Suprapubic skin (tissue), 4 donors: Measurements from ENCODE around the gene GATA3. TPM values are rescaled to one million over a fixed set of nuclear protein-coding genes. Genes with fewer than 3 reads are reported as not detected.

Source experiments
- DNase-seq, 2 donors: peaks; one replicate each; pipeline ENCODE4 v3.0.0-alpha.2; 2019; ENCODE audit warnings: low spot score in 2 of 2
- H3K27ac ChIP-seq: fragments of 200-600 bp; sonication (generic); one replicate; pipeline ENCODE4 v1.5.1; 2019
- H3K27me3 ChIP-seq: fragments of 200-600 bp; sonication (generic); one replicate; pipeline ENCODE4 v1.5.1; 2019
- H3K36me3 ChIP-seq: fragments of 200-600 bp; sonication (generic); one replicate; pipeline ENCODE4 v1.5.1; 2019
- H3K4me1 ChIP-seq: fragments of 200-600 bp; sonication (generic); one replicate; pipeline ENCODE4 v1.5.1; 2019
- H3K4me3 ChIP-seq: fragments of 200-600 bp; sonication (generic); one replicate; pipeline ENCODE4 v1.5.1; 2019; ENCODE audit warnings: mild to moderate bottlenecking
- H3K9me3 ChIP-seq: fragments of 200-600 bp; sonication (generic); one replicate; pipeline ENCODE4 v1.5.1; 2019
- EP300 ChIP-seq: sonication (generic); formaldehyde crosslinking; IDR thresholded peaks from one replicate; pipeline ENCODE4 v1.6.1; 2017; ENCODE audit warnings: antibody characterized with exemption
- POLR2A ChIP-seq, 2 donors: fragments of 450-650 bp; IDR thresholded peaks; one replicate each; pipeline ENCODE4 v1.6.1; 2017; ENCODE audit warnings: antibody characterized with exemption in 2 of 2, mild to moderate bottlenecking in 2 of 2, moderate library complexity in 2 of 2
- POLR2AphosphoS5 ChIP-seq, 3 donors: sonication (generic); formaldehyde crosslinking; IDR thresholded peaks; one replicate each; pipeline ENCODE4 v1.6.1; 2017; ENCODE audit warnings: antibody characterized with exemption in 3 of 3
- WGBS: methylation state at CpG from one replicate; pipeline ENCODE4 v1.1.5; 2018; 5-methylcytosine and 5-hydroxymethylcytosine counted together
- total RNA-seq, 4 donors: library from RNA; depleted of rRNA; stranded (reverse); fragments of >200 nt; gene quantifications; one replicate each; pipeline ENCODE4 v1.1.0, GENCODE V29; 2016
- TF ChIP-seq, protein P1 (sequence below), 2 donors: fragments of 200-600 bp in 1 of 2; fragments of 450-650 bp in 1 of 2; sonication (generic) in 1 of 2; IDR thresholded peaks; one replicate each; pipeline ENCODE4 v1.5.1; 2016 to 2019; ENCODE audit warnings: antibody characterized with exemption in 2 of 2, mild to moderate bottlenecking in 1 of 2, moderate library complexity in 1 of 2

GATA3 gene
- 100 to 1,000 TPM in 3 of 4 donors, 10 to 100 TPM in 1; 91.0 to 241 (median 164) TPM for total RNA-seq

DNA sequence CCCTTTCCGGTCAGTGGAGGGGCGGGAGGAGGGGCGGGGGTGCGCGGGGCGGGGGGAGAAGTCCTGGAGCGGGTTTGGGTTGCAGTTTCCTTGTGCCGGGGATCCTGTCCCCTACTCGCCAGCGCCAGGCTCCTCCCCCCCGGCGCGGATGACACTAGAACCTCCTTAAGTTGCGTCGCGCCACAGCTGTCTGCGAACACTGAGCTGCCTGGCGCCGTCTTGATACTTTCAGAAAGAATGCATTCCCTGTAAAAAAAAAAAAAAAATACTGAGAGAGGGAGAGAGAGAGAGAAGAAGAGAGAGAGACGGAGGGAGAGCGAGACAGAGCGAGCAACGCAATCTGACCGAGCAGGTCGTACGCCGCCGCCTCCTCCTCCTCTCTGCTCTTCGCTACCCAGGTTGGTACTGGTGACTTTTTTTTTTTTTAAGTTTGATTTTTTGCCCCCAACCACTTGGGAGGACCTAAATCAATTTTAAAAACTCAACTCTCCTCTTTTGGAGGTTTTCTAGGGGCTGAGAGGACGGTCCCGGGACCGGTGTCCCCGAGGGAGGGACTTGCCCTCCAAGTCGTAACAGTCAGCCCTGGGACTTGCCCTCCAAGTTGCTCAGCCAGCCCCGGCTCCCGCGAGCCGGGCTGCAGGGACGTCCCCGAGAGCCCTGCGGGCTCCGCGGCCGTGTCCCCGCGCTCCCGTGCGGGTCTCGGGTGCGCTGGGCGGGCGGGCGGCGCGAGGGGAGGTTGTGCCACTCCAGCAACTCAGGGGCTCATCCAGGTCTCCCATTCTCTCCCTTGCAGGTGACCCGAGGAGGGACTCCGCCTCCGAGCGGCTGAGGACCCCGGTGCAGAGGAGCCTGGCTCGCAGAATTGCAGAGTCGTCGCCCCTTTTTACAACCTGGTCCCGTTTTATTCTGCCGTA lies at the start of gene GATA3:
GATA3 (plus strand) TSS at position 195 of the 914 bp plus-strand sequence. CDS start 968 bp downstream, outside the sequence.
- peak in 1 of 2 donors; percentile 7 for TF ChIP-seq POLR2A (IDR thresholded peaks at IDR 0.05)
- TF ChIP-seq POLR2AphosphoS5 (IDR thresholded peaks at IDR 0.05), result peak in 1 of 3 donors; percentile 11
- no peak for TF ChIP-seq EP300
- TF ChIP-seq, protein P1, sequence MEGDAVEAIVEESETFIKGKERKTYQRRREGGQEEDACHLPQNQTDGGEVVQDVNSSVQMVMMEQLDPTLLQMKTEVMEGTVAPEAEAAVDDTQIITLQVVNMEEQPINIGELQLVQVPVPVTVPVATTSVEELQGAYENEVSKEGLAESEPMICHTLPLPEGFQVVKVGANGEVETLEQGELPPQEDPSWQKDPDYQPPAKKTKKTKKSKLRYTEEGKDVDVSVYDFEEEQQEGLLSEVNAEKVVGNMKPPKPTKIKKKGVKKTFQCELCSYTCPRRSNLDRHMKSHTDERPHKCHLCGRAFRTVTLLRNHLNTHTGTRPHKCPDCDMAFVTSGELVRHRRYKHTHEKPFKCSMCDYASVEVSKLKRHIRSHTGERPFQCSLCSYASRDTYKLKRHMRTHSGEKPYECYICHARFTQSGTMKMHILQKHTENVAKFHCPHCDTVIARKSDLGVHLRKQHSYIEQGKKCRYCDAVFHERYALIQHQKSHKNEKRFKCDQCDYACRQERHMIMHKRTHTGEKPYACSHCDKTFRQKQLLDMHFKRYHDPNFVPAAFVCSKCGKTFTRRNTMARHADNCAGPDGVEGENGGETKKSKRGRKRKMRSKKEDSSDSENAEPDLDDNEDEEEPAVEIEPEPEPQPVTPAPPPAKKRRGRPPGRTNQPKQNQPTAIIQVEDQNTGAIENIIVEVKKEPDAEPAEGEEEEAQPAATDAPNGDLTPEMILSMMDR (IDR thresholded peaks at IDR 0.05), result no peak
- peaks cover 67% of the 10 kb centered on the region for H3K4me1 ChIP-seq
- WGBS, result 3% methylated on average over 44 of the region's 65 CpGs

DNA sequence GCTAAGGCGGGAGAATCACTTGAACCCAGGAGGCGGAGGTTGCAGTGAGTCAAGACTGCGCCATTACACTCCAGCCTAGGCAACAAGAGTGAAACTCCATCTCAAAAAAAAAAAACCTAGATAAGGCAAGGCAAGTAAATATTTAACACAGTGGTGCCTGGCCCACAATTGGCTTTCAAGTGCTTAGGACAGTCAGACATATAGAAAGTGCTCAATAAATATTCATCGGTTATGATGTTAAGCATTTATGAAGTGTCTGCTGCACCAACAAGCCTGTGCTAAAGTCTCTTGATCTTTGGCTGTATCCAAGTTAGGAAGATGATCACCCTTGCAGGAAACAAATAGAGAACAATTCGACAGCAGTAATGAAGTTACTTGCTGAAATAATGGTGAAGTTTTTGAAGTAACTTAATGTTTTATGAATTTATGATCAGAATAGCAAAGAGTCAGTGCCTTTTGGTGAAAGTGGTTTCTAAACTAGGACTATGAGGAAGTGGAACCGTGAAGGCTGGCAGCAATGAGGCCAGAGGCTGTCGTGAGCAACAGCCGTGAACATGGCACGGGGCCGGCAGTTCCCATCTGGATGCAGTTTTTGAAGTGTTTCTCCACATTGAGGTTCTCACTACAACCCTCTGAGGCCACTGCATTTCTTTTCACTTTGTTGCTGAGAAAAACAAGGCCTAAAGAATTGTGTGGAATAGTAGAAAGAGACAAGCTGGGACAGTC lies 48.1 kb upstream of the GATA3 start:
- Histone ChIP-seq H3K9me3 (peaks cover 12% of the 10 kb centered on the region), H3K4me3 (no peak overlapping the region), H3K36me3 (peaks cover 32% of the 10 kb centered on the region), H3K27me3 (no peaks in the 10 kb centered on the region), H3K4me1 (no peaks in the 10 kb centered on the region), H3K27ac (no peak overlapping the region)
- 82% methylated on average over 10 of the region's 10 CpGs for WGBS
- TF ChIP-seq POLR2AphosphoS5 (IDR thresholded peaks at IDR 0.05) (no peak), EP300 (no peak), POLR2A (IDR thresholded peaks at IDR 0.05) (no peak)
- TF ChIP-seq, protein P1 (IDR thresholded peaks at IDR 0.05), result no peak
- DNase-seq, result no peak

More for the DNA sequence above, at the start of gene GATA3:
- Histone ChIP-seq H3K36me3 (no peaks in the 10 kb centered on the region), H3K4me3 (peak within 1 kb of the TSS; percentile 68), H3K27ac (peak within 1 kb of the TSS; percentile 90), H3K27me3 (peaks cover 76% of the 10 kb centered on the region), H3K9me3 (no peaks in the 10 kb centered on the region)
- peak in 1 of 2 donors; percentile 76 for DNase-seq

DNA sequence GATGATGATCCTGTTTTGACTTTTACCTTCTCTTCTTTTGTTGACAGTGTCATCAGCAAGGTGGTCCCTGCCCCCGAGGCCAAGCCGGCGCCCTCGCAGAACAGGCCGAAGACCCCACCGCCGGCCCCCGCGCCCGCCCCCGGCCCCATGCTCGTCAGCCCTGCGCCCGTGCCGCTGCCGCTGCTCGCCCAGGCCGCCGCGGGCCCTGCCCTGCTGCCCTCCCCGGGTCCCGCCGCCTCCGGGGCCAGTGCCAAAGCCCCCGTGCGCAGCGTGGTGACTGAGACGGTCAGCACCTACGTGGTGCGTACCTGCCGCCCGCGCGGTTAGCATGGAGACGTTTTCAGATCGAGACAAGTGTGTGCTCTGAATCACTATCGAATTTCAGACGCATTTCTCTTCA lies 45.5 kb upstream of the GATA3 start:
- TF ChIP-seq POLR2AphosphoS5 (IDR thresholded peaks at IDR 0.05) (no peak), POLR2A (IDR thresholded peaks at IDR 0.05) (no peak), EP300 (no peak)
- TF ChIP-seq, protein P1 (IDR thresholded peaks at IDR 0.05), result no peak
- H3K27me3 ChIP-seq, result no peaks in the 10 kb centered on the region
- WGBS, result 96% methylated on average over 38 of the region's 38 CpGs
- H3K4me1 ChIP-seq, result no peaks in the 10 kb centered on the region
- no peak for DNase-seq
- H3K36me3 ChIP-seq, result peaks cover 37% of the 10 kb centered on the region
- H3K4me3 ChIP-seq, result no peak overlapping the region
- H3K27ac ChIP-seq, result no peak overlapping the region
- peaks cover 7% of the 10 kb centered on the region for H3K9me3 ChIP-seq

DNA sequence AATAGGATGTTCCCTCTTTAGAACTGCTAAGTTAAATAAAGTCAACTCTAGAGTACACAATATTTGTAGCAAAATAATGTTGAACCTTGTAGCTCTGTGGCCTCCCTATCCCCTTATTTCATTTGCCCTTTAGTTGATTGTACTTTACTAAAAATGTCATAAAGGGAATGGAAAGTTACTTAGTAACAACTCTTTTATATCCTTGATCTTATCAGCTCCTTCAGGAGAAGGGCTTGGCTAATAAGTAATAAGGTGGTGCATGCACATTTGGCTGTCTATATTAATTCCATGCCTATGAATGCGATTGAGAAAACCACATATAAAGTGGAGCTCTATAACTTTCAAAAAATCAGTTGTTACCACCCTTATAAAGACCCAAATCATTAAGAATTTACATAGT lies 41.5 kb upstream of the GATA3 start:
- Histone ChIP-seq H3K36me3 (peaks cover 47% of the 10 kb centered on the region), H3K4me1 (no peaks in the 10 kb centered on the region), H3K9me3 (no peaks in the 10 kb centered on the region), H3K4me3 (no peak overlapping the region), H3K27me3 (no peaks in the 10 kb centered on the region), H3K27ac (no peak overlapping the region)
- no peak for DNase-seq
- 67% methylated on average over 1 of the region's 1 CpG for WGBS
- TF ChIP-seq, protein P1 (IDR thresholded peaks at IDR 0.05), result no peak
- no peak for TF ChIP-seq POLR2AphosphoS5 (IDR thresholded peaks at IDR 0.05)
- TF ChIP-seq EP300, result no peak
- no peak for TF ChIP-seq POLR2A (IDR thresholded peaks at IDR 0.05)

DNA sequence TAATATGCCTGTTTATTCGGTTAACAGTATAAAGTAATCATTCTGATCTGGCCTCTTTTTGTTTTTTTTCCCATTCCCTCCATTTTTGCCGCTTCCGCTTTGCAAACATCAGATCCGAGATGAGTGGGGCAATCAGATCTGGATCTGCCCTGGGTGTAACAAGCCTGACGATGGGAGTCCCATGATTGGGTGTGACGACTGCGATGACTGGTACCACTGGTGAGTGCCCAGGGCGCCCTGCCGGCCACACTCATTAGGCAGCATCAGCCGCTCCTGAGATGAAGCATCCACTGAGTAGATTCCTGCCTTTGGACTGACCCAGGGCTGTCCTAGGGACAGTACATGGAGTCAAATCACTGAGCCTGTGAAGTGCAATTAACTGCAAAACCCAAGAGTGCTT lies 40.9 kb upstream of the GATA3 start:
- Histone ChIP-seq H3K4me1 (no peaks in the 10 kb centered on the region), H3K9me3 (no peaks in the 10 kb centered on the region), H3K36me3 (peaks cover 44% of the 10 kb centered on the region), H3K4me3 (no peak overlapping the region), H3K27ac (no peak overlapping the region), H3K27me3 (no peaks in the 10 kb centered on the region)
- no peak for DNase-seq
- TF ChIP-seq, protein P1 (IDR thresholded peaks at IDR 0.05), result no peak
- TF ChIP-seq POLR2A (IDR thresholded peaks at IDR 0.05), result no peak
- no peak for TF ChIP-seq EP300
- TF ChIP-seq POLR2AphosphoS5 (IDR thresholded peaks at IDR 0.05), result no peak
- WGBS, result 98% methylated on average over 10 of the region's 10 CpGs
